Activated CD4-positive, alpha-beta T cell treated with anti-CD3 and anti-CD28 coated beads, Interleukin-10, Interleukin-2, amounts not matched to agents 100 ng/mL and 50 ng/mL, durations not matched to agents 16 hours and 8 hours (primary cell): ENCODE data around the gene GGCX.
"Not testable (repeated sequence)": the region's sequence is repeated elsewhere in the genome, so short reads cannot be mapped to it uniquely, and the experiment has no call there.

ENCODE experiments used
- DNase-seq: peaks from one replicate; pipeline ENCODE4 v3.0.0-alpha.2; 2020

GGCX gene

GRCh38 chr2:85593023-85593422, 31.7 kb upstream of the GGCX start:
- DNase-seq, result no peak

- DNase-seq, result not testable (repeated sequence)
These were observed 31.0 kb upstream of the GGCX start for GRCh38 chr2:85592299-85592698.

GRCh38 chr2:85591563-85591962, 30.3 kb upstream of the GGCX start:
- no peak for DNase-seq

- DNase-seq, result no peak
These were observed 29.7 kb upstream of the GGCX start for GRCh38 chr2:85590950-85591349.

- no peak for DNase-seq
These were observed 28.9 kb upstream of the GGCX start for GRCh38 chr2:85589982-85590791.

GRCh38 chr2:85589181-85589580, 27.9 kb upstream of the GGCX start:
- DNase-seq, result no peak

GRCh38 chr2:85588645-85589044, 27.4 kb upstream of the GGCX start:
- no peak for DNase-seq

- DNase-seq, result no peak
These were observed 26.9 kb upstream of the GGCX start for GRCh38 chr2:85588236-85588635.

GRCh38 chr2:85585781-85586105, 24.4 kb upstream of the GGCX start:
- peak; percentile 22 for DNase-seq

- DNase-seq, result peak; percentile 56
These were observed 23.8 kb upstream of the GGCX start for GRCh38 chr2:85584857-85585780.

GRCh38 chr2:85584354-85584856, 23.1 kb upstream of the GGCX start, which contains the start of gene VAMP5:
Gene VAMP5 (plus strand): TSS chr2:85584431. CDS start chr2:85584491, 60 bp downstream.
- DNase-seq, result no peak

GRCh38 chr2:85583667-85584353, 22.5 kb upstream of the GGCX start:
- peak; percentile 57 for DNase-seq

GRCh38 chr2:85582492-85582891, 21.2 kb upstream of the GGCX start:
- DNase-seq, result no peak

- DNase-seq, result no peak
These were observed 18.9 kb upstream of the GGCX start for GRCh38 chr2:85580206-85580605.

- no peak for DNase-seq
These were observed 18.1 kb upstream of the GGCX start for GRCh38 chr2:85579266-85579935.

GRCh38 chr2:85578243-85579180, 17.2 kb upstream of the GGCX start:
- DNase-seq, result peak; percentile 38

- peak; percentile 66 for DNase-seq
These were observed 16.3 kb upstream of the GGCX start, which contains the start of gene VAMP8 for GRCh38 chr2:85577386-85578242. Gene VAMP8 (plus strand): TSS chr2:85577586. CDS start chr2:85577647, 61 bp downstream.

- DNase-seq, result no peak
These were observed 15.7 kb upstream of the GGCX start for GRCh38 chr2:85577063-85577385.

- DNase-seq, result no peak
These were observed 14.4 kb upstream of the GGCX start for GRCh38 chr2:85575739-85576138.

- DNase-seq, result no peak
These were observed 5.0 kb upstream of the GGCX start for GRCh38 chr2:85566265-85566664.
